NCI-H146 treated with DMSO at 0.1 percent for 48 hours (cell line): Measurements from ENCODE around the gene RIMS3.

Experiments
- DNase-seq: peaks from one replicate; lab custom pipeline; 2025; ENCODE audit not compliant: unreplicated experiment; lab: John Stamatoyannopoulos, UW

The RIMS3 gene

GRCh38 chr1:40653851-40654537 is 11.5 kb downstream of the RIMS3 start:
- DNase-seq = peak; percentile 11

GRCh38 chr1:40652979-40653378 is 12.5 kb downstream of the RIMS3 start:
- no peak for DNase-seq

- DNase-seq = no peak
These were observed 13.0 kb downstream of the RIMS3 start for GRCh38 chr1:40652468-40652867.

GRCh38 chr1:40651138-40651857 is 14.2 kb downstream of the RIMS3 start:
- DNase-seq = no peak

GRCh38 chr1:40650075-40650474 is 15.4 kb downstream of the RIMS3 start:
- DNase-seq = no peak

- no peak for DNase-seq
These were observed 15.9 kb downstream of the RIMS3 start for GRCh38 chr1:40649592-40649930.

GRCh38 chr1:40648928-40649591 is 16.4 kb downstream of the RIMS3 start:
- no peak for DNase-seq

GRCh38 chr1:40648200-40648599 is 17.3 kb downstream of the RIMS3 start:
- no peak for DNase-seq

- no peak for DNase-seq
These were observed 19.2 kb downstream of the RIMS3 start for GRCh38 chr1:40646315-40646714.

- DNase-seq = no peak
These were observed 20.3 kb downstream of the RIMS3 start for GRCh38 chr1:40645118-40645680.

GRCh38 chr1:40641601-40642242 is 23.8 kb downstream of the RIMS3 start:
- no peak for DNase-seq

- DNase-seq = no peak
These were observed 25.0 kb downstream of the RIMS3 start for GRCh38 chr1:40640314-40641076.

GRCh38 chr1:40638097-40639036 is 27.1 kb downstream of the RIMS3 start:
- no peak for DNase-seq

GRCh38 chr1:40637470-40638007 is 27.9 kb downstream of the RIMS3 start:
- no peak for DNase-seq

- DNase-seq = no peak
These were observed 28.7 kb downstream of the RIMS3 start for GRCh38 chr1:40636777-40637176.

- no peak for DNase-seq
These were observed 29.6 kb downstream of the RIMS3 start for GRCh38 chr1:40635763-40636500.

GRCh38 chr1:40634901-40635655 is 30.4 kb downstream of the RIMS3 start:
- no peak for DNase-seq

- no peak for DNase-seq
These were observed 31.5 kb downstream of the RIMS3 start for GRCh38 chr1:40633931-40634376.
